NCI-H526 treated with DMSO at 0.1 percent for 48 hours (cell line): Measurements from ENCODE around the gene WDR6.
"Not testable (repeated sequence)": the region's sequence is repeated elsewhere in the genome, so short reads cannot be mapped to it uniquely, and the experiment has no call there.

ENCODE experiments used
- DNase-seq: peaks from one replicate; lab custom pipeline; 2025; lab: John Stamatoyannopoulos, UW

The WDR6 gene

GRCh38 chr3:48993834-48994233, 13.4 kb upstream of the WDR6 start:
- DNase-seq = no peak

GRCh38 chr3:48996640-48997039, 10.6 kb upstream of the WDR6 start:
- no peak for DNase-seq

DNA sequence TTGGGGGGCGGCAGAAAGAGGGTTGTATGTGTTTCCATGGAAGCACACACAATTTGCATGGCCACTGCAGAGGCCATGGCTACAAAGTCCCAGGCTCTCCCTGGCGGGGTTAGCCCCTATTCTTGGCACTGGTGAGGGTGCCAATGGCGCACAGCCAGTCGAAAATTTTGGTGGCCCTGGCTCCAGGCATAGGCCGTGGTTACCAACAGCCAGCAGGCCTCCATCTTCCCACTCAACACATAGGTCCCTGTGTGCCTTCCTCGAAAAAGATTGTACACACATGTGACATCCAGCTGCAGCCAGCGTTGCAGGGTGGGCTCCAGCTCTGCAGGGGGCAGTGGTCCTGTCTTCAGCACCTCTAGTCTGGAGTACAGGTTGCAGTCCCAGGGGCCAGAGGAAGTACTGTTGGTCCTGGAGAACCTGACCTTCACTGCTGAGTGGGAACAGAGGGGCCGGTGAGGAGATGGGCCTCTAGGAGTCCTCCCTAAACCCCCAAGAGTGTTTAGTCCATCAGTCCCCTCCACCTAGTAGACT, 10.0 kb upstream of the WDR6 start:
- DNase-seq = no peak

DNA sequence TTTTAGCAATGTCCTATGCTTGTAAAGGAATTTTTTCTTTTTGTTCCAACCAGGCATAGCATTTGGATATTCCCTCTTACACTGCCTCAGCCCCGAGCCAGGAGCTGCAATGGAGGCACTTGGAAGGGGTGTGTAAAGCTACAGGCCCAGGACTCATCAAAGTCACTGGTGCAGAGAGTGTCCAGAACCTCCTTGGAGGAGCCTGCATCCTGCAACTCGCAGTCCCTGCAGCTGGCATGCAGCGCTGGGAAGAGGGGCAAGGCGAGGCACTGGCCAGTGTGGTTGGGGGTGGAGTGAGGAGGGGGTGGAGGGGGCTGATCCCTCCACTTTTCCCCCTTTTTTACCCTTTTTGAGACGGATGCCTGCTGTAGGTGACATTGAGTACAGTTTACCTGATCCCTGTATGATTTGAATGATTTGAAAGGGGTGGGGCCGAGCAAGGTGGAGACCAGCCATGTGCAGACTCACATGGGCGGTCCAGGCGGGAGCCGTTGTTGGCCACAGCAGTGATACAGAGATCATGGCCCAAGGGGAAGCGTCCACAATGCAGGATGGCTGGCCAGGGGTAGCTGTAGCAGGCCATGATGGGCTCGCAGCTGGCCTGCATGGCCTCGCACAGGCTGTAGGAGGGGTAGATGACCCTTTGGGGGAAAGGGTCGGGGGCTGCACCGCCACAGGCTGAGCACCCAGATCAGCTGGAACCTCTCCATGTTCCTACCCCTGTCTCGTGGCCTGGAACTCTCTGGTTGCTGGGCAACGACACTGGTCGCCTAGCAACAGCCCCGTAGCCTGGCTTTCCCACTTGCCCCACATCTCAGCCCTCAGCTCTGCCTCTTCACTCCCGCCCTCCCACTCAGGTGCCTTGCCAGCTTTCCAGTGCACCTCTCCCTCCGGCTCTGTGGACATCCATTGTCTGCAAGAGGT, 9.2 kb upstream of the WDR6 start:
- peak; percentile 61 for DNase-seq

GRCh38 chr3:48999085-48999858, 7.9 kb upstream of the WDR6 start:
- DNase-seq = no peak

DNA sequence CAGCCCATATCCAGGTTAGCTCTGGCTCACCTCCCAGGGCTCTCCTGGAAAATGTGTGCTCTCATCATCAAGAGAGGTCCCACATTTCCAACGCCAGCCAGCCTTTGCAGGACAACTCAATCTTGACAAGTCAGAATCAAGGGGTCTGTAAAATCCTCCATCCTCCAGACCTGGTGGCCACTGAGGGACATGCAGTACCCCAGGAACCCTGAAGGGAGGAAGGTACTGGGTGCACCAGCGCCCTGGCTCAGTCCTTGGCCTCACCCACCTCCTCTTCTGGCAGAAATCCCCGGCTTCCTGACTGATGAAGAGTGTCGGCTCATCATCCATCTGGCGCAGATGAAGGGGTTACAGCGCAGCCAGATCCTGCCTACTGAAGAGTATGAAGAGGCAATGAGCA, 6.0 kb upstream of the WDR6 start:
- no peak for DNase-seq

GRCh38 chr3:49004352-49005302, 2.6 kb upstream of the WDR6 start:
- DNase-seq = no peak

GRCh38 chr3:49005303-49005680, 1.9 kb upstream of the WDR6 start:
- no peak for DNase-seq

- no peak for DNase-seq
Measured at GRCh38 chr3:49005998-49006397, 1.2 kb upstream of the WDR6 start.

DNA sequence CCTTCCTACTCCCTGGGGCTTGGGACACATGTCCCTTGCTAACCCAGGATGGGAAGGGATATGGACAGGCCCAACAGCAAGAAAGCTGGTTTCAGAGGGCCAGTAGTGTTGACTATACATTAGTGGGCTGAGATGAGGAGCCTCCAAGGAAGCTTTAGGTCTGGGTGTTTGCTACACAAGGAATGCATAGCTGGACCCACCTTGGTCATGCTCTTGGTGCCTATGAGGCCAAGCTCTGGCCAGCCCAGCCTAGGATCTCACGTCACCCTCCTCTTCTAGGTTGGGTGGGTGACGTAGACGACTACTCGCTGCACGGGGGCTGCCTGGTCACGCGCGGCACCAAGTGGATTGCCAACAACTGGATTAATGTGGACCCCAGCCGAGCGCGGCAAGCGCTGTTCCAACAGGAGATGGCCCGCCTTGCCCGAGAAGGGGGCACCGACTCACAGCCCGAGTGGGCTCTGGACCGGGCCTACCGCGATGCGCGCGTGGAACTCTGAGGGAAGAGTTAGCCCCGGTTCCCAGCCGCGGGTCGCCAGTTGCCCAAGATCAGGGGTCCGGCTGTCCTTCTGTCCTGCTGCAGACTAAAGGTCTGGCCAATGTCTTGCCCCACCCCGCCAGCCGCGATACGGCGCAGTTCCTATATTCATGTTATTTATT, 653 bp upstream of the WDR6 start:
- DNase-seq = no peak

GRCh38 chr3:49007771-49008528, 759 bp downstream of the WDR6 start:
- peak; percentile 24 for DNase-seq

DNA sequence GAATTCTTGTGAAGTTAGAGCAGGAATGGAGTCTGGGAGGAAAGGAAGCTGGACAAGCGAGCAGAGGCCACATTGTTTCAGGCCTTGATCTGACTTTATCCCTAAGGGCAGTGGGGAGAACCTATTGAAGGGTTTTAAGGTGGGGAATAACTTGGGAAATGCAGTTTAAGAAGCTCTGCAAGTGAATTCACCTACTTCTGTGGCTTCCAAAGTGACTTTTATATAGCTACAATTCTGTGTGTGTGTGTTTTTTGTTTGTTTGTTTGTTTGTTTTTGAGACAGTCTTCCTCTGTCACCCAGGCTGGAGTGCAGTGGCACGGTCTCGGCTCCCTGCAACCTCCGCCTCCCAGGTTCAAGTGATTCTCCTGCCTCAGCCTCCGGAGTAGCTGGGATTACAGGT, 1.4 kb downstream of the WDR6 start:
- not testable (repeated sequence) for DNase-seq

GRCh38 chr3:49009396-49009795, 2.2 kb downstream of the WDR6 start:
- no peak for DNase-seq

- no peak for DNase-seq
Measured at GRCh38 chr3:49012441-49013017, 5.3 kb downstream of the WDR6 start.

GRCh38 chr3:49013113-49013737, 6.0 kb downstream of the WDR6 start:
- no peak for DNase-seq

DNA sequence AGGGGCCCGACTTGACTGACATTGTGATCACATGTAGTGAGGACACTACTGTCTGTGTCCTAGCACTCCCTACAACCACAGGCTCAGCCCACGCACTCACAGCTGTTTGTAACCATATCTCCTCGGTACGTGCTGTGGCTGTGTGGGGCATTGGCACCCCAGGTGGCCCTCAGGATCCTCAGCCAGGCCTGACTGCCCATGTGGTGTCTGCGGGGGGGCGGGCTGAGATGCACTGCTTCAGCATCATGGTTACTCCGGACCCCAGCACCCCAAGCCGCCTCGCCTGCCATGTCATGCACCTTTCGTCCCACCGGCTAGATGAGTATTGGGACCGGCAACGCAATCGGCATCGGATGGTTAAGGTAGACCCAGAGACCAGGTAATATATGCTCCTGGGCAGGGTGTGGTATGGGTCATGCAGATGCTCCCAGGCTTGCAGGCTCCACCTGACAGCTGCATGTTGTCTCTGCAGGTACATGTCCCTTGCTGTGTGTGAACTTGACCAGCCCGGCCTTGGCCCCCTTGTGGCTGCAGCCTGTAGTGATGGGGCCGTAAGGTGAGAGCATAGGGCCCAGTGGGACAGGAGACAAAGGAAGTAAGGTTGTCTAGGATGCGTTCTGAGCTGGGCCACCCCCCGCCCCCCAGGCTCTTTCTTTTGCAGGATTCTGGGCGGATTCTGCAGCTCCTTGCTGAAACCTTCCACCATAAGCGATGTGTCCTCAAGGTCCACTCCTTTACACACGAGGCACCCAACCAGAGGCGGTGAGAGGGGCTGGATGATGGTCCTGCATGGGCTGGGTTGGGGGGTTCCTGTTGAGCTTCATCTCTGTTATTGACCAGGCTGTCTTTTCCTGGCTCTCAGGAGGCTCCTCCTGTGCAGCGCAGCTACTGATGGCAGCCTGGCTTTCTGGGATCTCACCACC, 6.8 kb downstream of the WDR6 start:
- peak; percentile 19 for DNase-seq

- no peak for DNase-seq
Measured at GRCh38 chr3:49015072-49015471, 7.9 kb downstream of the WDR6 start.

GRCh38 chr3:49015765-49016164, 8.6 kb downstream of the WDR6 start:
- DNase-seq = no peak
